NCI-H2107 treated with DMSO at 0.1 percent for 48 hours (cell line): Measurements from ENCODE around the gene TBCE.
A peak's percentile ranks its signal among the peaks of the same experiment; 100 is the strongest.

Experiments
- DNase-seq: peaks from one replicate; lab custom pipeline; 2025; ENCODE audit not compliant: unreplicated experiment; lab: John Stamatoyannopoulos, UW

Gene TBCE

DNA sequence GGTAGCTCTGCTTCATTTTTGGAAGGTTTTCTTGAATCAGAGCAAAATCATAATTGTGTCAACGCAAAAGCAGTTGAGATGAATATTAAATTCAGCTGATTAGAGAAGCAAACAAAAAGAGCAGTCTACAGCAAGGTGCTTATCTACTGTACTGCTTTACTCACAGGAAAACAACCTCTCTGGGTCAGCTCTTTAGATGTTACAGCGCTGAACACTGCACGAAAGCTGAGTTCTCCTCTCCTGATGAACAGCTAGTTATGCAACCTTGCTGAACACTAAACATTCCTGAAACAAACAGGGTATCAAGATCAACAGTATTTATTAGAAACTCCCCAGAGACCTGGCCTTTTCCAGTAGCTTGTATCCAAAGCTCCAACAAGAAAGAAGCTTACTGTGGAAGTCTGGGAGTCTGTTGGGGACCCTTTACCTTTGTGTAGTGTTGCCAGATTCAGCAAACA is 41.3 kb downstream of the TBCE start:
- no peak for DNase-seq

DNA sequence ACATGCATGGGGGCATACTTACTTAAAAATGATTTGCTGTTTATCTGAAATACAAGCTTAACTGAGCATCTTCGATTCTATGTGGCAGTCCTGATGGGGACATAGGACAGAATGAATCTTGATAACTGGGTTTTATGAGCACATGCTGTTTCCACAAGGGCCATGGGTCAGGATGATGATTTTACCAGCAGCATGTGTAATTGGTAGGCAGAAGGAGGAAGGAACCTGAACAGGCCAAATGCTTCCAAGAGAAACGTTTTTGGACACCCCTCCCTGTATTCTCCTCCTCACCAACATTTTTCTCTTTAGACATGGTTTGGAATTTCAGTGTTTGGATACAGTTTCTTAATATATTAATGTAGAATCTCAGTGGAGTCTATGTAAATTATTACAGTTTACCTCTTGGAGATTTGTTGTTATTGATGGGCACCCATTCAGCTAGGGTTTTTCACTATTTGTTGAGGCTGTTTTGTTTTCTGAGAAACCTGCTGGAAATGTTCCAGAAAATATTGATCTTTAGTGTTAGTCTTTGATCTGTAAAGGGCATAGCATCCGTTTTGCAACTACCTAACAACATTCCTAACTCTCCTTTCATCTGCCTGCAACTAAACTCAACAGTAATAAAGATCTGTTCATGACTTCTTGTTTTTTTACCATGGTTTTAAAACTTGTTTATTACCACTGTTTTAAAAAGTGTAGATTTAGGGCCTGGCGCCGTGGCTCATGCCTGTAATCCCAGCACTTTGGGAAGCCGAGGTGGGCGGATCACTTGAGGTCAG is 42.0 kb downstream of the TBCE start:
- DNase-seq: no peak

DNA sequence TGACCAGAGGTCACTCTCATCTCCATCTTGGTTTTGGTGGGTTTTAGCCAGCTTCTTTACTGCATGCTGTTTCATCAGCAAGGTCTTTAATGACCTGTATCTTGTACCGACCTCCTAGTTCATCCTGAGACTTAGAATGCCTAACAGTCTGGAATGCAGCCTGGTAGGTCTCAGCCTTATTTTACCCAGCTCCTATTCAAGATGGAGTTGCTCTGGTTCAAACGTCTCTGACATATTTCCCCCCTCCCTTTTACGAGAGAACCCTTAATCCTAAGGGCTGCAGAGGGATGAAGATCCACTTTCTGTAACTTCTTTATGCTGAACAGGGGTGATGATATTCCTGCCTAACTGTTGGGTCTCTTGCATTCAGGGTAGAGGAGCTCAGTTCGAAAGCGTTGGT is 43.2 kb downstream of the TBCE start:
- DNase-seq: no peak

DNA sequence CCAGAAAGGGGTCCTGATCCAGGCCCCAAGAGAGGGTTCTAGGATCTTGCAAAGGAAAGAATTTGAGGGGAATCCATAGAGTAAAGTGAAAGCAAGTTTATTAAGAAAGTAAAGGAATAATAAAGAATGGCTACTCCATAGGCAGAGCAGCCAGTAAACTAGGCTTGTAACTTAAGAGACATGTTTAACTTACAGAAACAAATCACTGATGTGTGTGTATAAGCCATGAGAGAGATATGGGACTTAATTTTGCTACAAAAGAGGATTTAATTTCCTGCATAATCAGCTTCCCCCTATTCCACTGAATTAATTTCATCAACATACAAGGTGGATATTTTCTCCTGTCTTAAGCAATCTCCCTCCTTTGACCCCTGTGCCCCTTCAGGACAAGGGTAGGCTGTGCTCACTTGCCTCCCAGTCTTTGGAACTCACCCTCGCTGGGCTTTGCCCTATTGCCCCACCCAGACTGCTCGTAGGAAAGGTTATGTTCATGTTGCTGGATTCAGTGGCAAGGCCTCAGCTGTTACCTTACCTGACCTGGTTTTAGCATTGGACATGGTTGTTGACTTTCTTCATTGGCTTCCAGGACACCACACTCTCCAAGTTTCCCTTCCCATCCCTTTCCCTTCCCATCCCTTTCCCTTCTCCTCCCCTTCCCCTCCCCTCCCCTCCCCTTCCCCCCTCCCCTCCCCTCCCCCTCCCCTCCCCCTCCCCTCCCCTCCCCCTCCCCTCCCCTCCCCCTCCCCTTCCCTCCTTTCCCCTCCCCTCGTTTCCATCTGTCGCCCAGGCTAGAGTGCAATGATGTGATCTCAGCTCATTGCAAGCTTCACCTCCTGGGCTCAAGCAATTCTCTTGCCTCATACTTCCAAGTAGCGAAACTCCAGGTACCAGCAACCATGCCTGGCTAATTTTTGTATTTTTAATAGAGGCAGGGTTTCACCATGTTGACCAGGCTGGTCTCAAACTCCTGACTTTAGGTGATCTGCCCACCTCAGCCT is 44.6 kb downstream of the TBCE start:
- no peak for DNase-seq

DNA sequence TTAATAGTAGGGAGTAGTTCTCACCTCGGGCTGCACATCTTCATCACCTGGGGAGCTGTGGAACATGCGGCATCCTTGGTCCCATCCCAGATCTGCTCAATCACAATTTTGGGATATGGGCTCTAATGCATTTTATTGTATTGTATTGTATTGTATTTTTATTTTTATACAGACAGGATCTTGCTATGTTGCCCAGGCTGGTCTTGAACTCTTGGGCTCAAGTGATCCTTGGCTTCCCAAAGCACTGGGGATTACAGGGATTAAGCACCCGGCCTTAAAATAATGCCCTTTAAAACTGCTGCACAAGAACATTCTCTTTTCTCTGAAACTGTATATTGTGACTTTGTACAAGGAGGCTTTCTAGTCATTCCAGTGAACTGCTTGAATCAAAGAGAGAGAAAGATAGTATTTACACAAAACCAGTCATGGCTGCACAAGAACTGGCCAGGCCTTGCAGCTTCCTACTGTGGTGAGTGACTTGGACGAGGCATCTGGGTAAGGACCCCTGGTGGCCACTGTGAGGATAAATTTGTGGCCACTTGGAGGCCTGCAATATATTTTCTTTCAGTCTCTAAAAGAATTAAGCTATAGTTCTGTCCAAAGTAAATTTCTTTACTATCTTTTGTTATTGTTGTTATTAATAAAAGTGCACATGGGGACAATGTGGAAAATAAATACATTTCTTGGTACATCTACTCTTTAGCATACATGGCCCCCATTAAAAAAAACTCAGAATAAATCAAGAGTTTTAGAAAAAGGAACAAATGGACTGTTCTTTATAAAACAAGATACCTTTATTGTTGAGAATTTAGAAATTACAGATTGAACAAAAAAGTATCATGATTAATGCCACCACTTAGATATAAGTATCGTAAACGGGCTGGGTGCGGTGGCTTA is 48.0 kb downstream of the TBCE start:
- DNase-seq: peak; percentile 73

DNA sequence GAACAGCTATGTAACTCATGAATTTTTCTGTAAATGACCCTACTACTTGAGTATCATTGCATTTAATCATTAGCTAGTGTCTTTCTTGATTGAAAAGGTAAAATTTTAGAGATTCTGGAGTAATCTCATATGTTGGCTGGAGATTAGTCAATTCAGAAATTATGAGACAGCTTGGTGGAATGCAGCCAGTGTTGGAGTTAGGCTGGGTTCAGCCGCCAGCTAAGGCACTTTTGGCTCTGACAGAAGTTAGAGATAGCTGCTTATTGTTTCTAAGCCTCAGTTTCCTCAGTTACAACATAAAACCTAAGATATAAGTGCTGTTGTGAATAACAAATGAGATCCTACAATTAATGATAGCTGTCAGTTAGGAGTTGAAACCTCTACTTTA is 49.4 kb downstream of the TBCE start:
- no peak for DNase-seq

DNA sequence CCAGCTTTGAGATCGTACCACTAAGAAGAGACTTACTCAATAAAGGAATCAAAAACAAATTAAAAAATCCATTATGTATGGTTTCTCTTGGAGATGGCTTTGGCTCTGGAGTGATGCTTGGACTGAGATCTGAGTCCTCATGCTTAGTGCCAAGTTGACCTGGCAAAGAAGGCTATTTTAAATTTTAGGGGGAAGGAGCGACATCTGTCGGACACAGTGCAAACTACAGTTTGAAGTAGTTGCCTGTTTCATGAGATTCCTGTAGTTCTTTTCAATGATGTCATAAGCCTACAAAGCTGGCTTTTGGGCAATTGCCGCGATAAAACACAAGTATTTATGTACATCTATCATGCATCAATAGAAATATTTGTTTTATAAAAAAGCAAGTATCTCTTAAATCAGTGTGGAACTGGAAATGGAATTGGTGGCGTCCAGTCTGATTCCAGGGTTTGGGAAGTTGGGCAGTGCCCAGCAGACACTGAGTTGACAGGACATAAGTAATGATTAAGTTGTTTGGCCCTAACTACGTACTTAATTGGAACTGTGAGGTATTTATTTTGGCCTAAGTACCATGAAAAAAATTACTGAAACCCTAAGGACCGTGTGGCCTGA is 50.0 kb downstream of the TBCE start:
- peak; percentile 28 for DNase-seq

DNA sequence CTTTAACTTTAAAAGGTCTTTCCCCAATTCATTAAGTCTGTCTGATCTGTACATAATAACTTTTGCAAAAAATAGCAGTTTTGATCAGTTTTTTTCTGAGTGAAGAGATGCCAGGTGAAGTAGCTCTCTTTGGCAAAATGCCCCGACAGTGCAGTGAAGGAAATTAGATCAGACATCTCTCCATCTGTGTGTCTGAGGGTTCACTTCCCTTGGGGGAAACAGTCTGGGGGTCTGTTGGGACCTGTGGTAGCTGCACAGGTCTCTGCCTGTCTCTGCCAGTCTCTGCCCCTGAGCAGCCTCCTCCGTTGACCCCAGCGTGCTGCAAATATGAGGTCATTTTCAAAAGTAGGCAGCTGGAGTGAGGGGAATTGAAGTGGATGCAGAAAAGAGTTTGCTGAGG is 54.5 kb downstream of the TBCE start:
- no peak for DNase-seq

DNA sequence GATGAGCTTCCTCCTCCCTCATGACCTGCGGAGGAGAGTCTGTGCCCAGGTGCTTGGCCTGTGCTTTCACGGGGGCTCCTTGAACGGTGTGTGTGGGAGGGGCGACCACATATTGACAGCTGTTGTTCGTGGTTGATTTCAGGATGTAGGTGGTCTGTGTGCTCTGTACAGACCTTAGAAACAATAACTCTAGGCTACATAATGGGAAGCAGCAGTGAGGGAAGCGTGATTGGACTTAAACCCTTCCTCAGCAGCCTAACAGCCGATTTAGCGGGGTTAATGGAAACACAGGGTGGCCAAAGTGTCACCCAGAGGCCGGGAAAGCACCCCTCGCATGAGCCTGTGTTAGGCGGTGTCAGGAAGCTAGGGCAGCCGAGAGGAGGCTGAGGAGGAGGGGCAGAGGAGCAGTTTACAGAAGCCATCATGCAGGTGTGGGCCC is 56.0 kb downstream of the TBCE start:
- peak; percentile 30 for DNase-seq

DNA sequence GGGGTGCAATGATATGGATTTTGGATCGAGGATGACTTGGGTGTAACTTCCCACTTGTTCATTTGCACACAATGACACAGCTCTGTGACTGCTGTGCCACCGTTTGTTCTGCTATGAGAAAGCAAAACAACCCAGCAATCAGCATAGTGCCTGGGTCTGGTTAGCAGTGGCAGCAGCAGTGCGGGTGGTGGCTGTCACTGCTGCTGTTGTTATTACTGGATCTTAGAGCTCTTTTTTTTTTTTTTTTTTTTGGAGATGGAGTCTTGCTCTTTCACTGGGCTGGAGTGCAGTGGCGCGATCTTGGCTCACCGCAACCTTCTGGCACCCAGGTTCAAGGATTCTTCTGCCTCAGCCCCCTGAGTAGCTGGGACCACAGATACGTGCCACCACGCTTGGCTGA is 56.9 kb downstream of the TBCE start:
- no peak for DNase-seq

DNA sequence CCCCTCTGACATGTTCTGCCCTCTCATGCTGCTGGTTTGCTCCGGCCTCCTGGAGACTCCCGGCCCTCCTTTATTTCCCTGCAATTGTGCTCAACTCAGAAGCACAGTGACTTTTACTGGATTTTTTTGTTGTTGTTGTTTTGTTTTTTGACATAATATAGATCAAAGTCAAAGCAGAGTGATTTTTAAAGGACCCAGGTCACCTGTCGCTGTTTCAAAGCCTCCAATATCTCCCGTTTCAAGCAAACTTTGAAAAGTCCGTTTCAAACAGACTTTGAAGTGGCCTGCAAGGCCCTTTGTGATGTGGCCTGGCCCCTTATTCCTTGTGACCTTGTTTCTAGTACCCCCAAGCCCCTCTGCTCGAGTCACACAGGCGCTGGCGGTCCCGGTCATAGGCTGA is 58.1 kb downstream of the TBCE start:
- DNase-seq: no peak

DNA sequence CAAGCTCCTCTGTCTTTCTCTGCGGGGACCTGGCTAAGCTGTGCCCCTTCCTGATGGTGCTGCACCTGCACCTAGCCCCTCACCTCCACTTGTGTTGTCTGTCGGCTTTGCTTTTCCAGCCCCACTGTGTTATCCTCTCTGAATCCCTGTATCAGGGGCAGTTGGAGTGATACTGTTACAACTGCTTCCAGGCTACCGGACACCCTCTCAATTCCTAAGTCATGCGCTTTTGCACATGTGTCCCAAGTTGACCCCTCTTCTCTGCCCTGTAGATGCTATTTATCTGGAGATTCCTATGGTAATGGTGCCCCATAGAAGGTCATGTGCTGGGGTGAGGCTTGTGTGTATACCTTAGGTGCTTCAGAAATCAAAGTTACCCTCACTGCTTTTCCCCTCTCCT is 58.9 kb downstream of the TBCE start:
- no peak for DNase-seq

DNA sequence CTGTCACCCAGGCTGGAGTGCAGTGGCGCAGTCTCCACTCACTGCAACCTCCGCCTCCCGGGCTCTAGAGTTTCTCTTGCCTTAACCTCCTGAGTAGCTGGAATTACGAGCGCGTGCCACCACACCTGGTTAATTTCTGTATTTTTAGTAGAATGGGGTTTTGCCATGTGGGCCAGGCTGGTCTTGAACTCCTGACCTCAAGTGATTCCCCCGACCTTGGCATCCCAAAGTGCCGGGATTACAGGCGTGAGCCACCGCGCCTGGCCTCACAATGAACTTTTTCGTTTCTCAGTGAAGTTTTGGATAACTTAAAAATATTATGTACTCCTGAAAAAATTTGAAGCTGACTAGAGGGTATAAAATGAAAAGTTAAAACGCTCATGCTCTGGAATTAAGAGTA is 59.5 kb downstream of the TBCE start:
- no peak for DNase-seq

DNA sequence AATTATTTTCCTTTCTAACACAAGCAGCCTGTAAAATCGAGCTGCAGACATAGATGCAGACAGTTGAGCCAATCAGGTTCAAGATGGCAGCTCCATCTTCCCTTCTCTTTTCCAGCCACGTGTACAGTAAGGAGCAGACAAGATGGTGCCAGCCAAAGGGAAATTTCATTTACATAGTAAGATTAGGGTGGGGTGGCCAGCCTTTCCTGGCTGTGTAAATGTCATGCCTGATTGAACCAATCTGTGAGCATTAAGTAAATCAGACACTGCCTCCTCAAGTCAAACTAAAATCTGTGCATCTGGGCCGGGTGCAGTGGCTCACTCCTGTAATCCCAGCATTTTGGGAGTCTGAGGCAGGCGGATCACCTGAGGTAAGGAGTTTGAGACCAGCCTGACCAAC is 60.2 kb downstream of the TBCE start:
- DNase-seq: no peak

DNA sequence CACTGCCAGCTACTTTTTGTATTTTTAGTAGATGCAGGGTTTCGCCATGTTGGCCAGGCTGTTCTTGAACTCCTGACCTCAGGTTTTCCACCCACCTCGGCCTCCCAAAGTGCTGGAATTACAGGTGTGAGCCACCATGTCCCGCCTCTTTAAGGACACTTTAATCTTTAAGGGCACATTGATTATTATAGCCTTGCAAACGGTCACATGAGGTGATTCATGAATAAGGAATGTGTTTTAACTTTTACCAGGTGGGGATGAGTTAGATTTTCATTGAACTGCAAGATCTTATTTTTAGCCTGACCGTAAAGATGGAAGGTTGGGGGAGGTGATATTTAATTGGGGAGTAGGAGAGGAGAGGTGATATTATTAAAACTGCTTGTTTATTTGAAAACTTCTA is 61.9 kb downstream of the TBCE start:
- no peak for DNase-seq

DNA sequence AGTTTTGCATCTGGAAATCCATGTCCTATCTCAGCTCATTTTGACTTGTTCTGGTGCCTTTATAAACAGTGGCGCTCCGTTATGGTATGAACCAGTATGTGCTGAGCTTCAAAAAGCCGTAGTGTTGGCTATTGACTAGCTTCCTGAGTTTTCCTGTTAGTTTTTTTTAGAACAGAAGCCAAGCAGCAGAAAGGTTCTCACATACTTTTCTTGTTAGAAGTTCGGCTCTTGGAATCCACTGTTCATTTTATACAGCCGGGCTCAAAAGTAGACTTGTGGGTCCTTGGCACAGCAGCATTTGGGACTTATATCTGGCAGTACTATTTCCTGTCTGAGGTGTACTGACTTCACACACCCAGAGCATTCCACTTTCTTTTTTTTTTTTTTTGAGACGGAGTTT is 63.8 kb downstream of the TBCE start:
- DNase-seq: no peak

DNA sequence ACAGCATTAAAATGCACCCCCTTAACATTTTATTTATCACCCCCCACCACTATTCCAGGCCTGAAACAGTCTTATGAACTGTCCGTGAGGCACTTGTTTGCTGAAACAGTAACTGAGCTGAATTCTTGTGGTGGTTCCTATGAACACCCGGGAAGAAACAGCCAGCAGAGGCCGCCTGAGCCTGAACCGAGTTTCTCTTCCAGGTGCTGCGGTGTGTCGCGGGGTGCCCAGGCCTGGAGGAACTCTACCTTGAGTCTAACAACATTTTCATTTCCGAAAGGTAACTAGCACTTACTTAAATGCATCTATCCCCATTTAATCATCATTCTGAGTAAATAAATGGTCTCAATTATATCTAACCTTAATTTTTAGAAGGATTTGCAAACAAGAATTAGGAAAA is 66.8 kb downstream of the TBCE start:
- no peak for DNase-seq

DNA sequence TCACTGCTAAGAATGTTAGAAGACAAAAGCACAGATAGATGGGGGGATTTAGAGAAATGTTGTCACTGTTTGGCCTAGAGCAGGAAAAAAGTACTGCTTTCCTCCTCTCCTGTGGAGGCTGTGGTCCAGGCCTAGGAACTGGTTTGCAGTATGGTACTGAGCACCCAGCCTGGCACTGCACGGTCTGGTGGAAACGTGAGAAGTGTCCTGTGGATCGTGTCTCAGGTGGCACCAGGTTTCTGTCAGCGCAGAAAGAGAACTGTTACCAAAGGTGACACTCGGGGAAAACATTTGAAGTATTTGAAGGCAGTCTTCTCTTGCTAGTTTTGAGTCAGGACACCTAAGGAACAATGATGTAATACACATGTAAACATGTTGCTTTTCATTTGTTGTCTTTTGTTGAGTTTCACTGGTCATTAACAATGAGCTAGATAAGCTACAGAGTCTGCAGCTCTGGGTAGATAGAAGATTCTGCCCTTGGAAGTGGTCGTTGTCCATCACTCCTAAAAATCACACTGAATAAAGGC is 74.0 kb downstream of the TBCE start:
- DNase-seq: no peak

DNA sequence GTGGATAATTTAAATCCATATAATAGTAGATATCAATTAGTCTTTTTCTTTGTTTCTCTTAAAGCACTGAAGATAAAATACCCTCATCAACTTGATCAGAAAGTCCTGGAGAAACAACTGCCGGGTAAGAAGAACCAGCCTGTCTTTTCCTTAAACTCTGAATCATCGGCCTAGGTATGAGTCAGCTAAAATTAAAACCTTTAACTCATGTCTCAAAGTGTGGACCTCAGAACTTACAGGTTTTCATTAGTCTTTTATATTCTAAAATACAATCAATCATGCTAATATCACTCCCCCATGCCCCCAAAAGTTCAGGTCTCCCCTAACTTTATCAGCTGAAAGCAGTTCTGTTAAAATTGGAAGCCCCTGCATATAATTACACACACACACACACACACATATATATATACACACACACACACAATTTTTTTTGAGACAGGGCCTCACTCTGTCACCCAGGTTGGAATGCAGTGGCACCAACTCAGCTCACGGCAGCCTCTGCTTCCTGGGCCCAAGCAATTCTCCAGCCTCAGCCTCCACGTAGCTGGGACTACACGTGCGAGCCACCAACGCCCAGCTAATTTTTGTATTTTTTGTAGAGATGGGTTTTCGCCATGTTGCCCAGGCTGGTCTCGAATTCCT is 75.7 kb downstream of the TBCE start:
- DNase-seq: no peak

DNA sequence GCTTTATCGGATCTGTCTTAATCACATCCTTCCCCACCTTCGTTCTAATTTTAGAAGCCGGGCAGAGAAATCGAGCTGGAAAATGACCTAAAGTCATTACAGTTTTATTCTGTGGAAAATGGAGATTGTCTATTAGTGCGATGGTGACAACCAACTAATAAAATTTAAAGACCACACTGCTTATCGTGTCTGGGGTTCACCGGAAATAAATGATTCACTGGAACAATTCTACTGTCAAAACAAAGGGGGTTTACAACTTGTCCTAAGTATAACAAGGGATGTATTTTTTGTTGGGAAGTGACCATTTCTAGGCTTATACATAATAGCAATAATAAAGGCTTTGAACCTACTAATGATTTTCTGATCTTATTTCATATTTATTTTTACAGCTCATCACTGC is 81.4 kb downstream of the TBCE start:
- no peak for DNase-seq
